A549 (cell line): ENCODE measurements around the gene SERPINF2. TPM values are rescaled to one million over a fixed set of nuclear protein-coding genes. Genes with fewer than 3 reads are reported as not detected.

Source experiments
- ATAC-seq, 2 experiments: fragments of 200-7000 bp in 1 of 2; fragments of >200 bp in 1 of 2; cut with Nextera tagmentation in 1 of 2; cut with Tn5 transposase in 1 of 2; 3 replicates each; pipeline versions ENCODE4 v1.8.0 to v1.9.1; 2018 to 2020; ENCODE audit warnings: mild to moderate bottlenecking in 1 of 2, moderate library complexity in 1 of 2
- CTCF ChIA-PET: fragments of 300-600 bp; sonication (Branson Sonifier 250); formaldehyde crosslinking; extraction: SDS; loops from one replicate; lab custom pipeline; 2021; ENCODE audit warnings: antibody characterized with exemption, inconsistent platforms; lab: Yijun Ruan, JAX
- POLR2A ChIA-PET: fragments of 350-600 bp; formaldehyde crosslinking; extraction: SDS; loops from one replicate; lab custom pipeline; 2021; ENCODE audit warnings: antibody characterized with exemption, inconsistent platforms; lab: Yijun Ruan, JAX
- DNase-seq, 2 experiments: peaks; one replicate each; pipeline versions ENCODE4 v3.0.0 to v3.0.0-alpha.2; 2011 to 2016; ENCODE audit warnings: low read depth in 1 of 2, low spot score in 1 of 2
- FAIRE-seq: peaks from 2 replicates; lab custom pipeline; 2011; peaks lifted over from hg19 to GRCh38; lab: Jason Lieb, UNC
- H3K27ac ChIP-seq, 2 experiments: fragments of >200 bp; sonication (Bioruptor Twin); formaldehyde crosslinking; 3 replicates each; pipeline ENCODE4 v1.5.1; 2016 to 2017
- H3K4me1 ChIP-seq: fragments of >200 bp; sonication (Bioruptor Twin); formaldehyde crosslinking; 3 replicates; pipeline ENCODE4 v1.6.1; 2016
- H3K4me2 ChIP-seq: fragments of >200 bp; sonication (Bioruptor Twin); formaldehyde crosslinking; 3 replicates; pipeline ENCODE4 v1.6.1; 2016
- H3K4me3 ChIP-seq: fragments of >200 bp; sonication (Bioruptor Twin); formaldehyde crosslinking; 3 replicates; pipeline ENCODE4 v1.5.1; 2016
- H3K9me3 ChIP-seq: fragments of >200 bp; sonication (Bioruptor Twin); formaldehyde crosslinking; 3 replicates; pipeline ENCODE4 v1.6.1; 2016
- ATOH8 ChIP-seq: fragments of 250-450 bp; sonication (Bioruptor Pico); IDR thresholded peaks from 2 replicates; pipeline ENCODE4 v1.5.0; 2020; ENCODE audit warnings: low read depth, mild to moderate bottlenecking, moderate library complexity
- CBX2 ChIP-seq: fragments of 200-600 bp; sonication (generic); IDR thresholded peaks from 2 replicates; pipeline ENCODE4 v1.6.1; 2016; ENCODE audit warnings: low read depth, mild to moderate bottlenecking, borderline replicate concordance
- CHD2 ChIP-seq: fragments of 150-350 bp; IDR thresholded peaks from 2 replicates; pipeline ENCODE4 v1.6.1; 2014; ENCODE audit warnings: low read length; ENCODE audit not compliant: partially characterized antibody
- CHD4 ChIP-seq: fragments of 200-600 bp; sonication (generic); IDR thresholded peaks from 2 replicates; pipeline ENCODE4 v1.6.1; 2016; ENCODE audit warnings: antibody characterized with exemption, mild to moderate bottlenecking, borderline replicate concordance
- E2F6 ChIP-seq: IDR thresholded peaks from 2 replicates; pipeline ENCODE4 v1.6.1; 2012; ENCODE audit warnings: low read depth, borderline replicate concordance
- FOSB ChIP-seq: fragments of 250-450 bp; sonication (Bioruptor Pico); IDR thresholded peaks from 2 replicates; pipeline ENCODE4 v1.5.0; 2020; ENCODE audit warnings: mild to moderate bottlenecking, moderate library complexity
- FOSL2 ChIP-seq, 2 experiments: fragments of 450-650 bp in 1 of 2; fragments of >200 bp in 1 of 2; sonication (Bioruptor Twin) in 1 of 2; formaldehyde crosslinking; IDR thresholded peaks; 2 replicates each; pipeline versions ENCODE4 v1.5.0 to v1.6.1; 2016 to 2020; ENCODE audit warnings: mild to moderate bottlenecking in 1 of 2, moderate library complexity in 1 of 2
- FOXS1 ChIP-seq: fragments of 250-450 bp; sonication (Bioruptor Pico); IDR thresholded peaks from 2 replicates; pipeline ENCODE4 v1.5.0; 2020; ENCODE audit warnings: mild to moderate bottlenecking, moderate library complexity
- GATA3 ChIP-seq: IDR thresholded peaks from 2 replicates; pipeline ENCODE4 v1.6.1; 2012; ENCODE audit warnings: borderline replicate concordance
- HMGXB4 ChIP-seq: fragments of 250-450 bp; sonication (Bioruptor Pico); IDR thresholded peaks from 2 replicates; pipeline ENCODE4 v1.5.0; 2021; ENCODE audit warnings: mild to moderate bottlenecking, moderate library complexity, borderline replicate concordance
- HOXA7 ChIP-seq: fragments of 250-450 bp; sonication (Bioruptor Pico); IDR thresholded peaks from 2 replicates; pipeline ENCODE4 v1.5.0; 2020; ENCODE audit warnings: mild to moderate bottlenecking, moderate library complexity
- JUN ChIP-seq, 2 experiments: fragments of >200 bp; sonication (Bioruptor Twin); formaldehyde crosslinking; IDR thresholded peaks; 2 replicates in 1 of 2; 3 replicates in 1 of 2; pipeline ENCODE4 v1.6.1; 2016 to 2017
- POLR2AphosphoS2 ChIP-seq: conservative IDR thresholded peaks from 2 replicates; pipeline ENCODE4 v1.6.1; 2012; ENCODE audit warnings: low read length, improper control_type of control experiment, inconsistent platforms
- RAD21 ChIP-seq, 2 experiments: fragments of >200 bp in 1 of 2; sonication (Bioruptor Twin) in 1 of 2; formaldehyde crosslinking in 1 of 2; IDR thresholded peaks in 1 of 2; conservative IDR thresholded peaks in 1 of 2; 2 replicates in 1 of 2; 3 replicates in 1 of 2; pipeline ENCODE4 v1.6.1; 2012 to 2018; ENCODE audit warnings: inconsistent platforms in 1 of 2
- RCOR1 ChIP-seq: fragments of 150-350 bp; IDR thresholded peaks from 2 replicates; pipeline ENCODE4 v1.6.1; 2014; ENCODE audit warnings: antibody characterized with exemption, low read length, low read depth
- REST ChIP-seq: fragments of 200-600 bp; sonication (generic); IDR thresholded peaks from 2 replicates; pipeline ENCODE4 v1.6.1; 2016; ENCODE audit warnings: antibody characterized with exemption, mild to moderate bottlenecking, moderate library complexity
- SMC3 ChIP-seq: fragments of >200 bp; sonication (Bioruptor Twin); formaldehyde crosslinking; IDR thresholded peaks from 3 replicates; pipeline ENCODE4 v1.6.1; 2018; ENCODE audit warnings: inconsistent platforms
- USF2 ChIP-seq: fragments of 450-650 bp; IDR thresholded peaks from 2 replicates; pipeline ENCODE4 v1.6.1; 2014; ENCODE audit warnings: antibody characterized with exemption
- ZC3H11A ChIP-seq: fragments of 450-650 bp; IDR thresholded peaks from 2 replicates; pipeline ENCODE4 v1.6.1; 2014; ENCODE audit warnings: antibody characterized with exemption, mild to moderate bottlenecking
- ZFP36 ChIP-seq: fragments of 450-650 bp; IDR thresholded peaks from 2 replicates; pipeline ENCODE4 v1.6.1; 2014; ENCODE audit warnings: borderline replicate concordance; ENCODE audit not compliant: partially characterized antibody
- ZNF302 ChIP-seq: fragments of 250-450 bp; sonication (Bioruptor Pico); IDR thresholded peaks from 2 replicates; pipeline ENCODE4 v1.9.0; 2021; ENCODE audit warnings: inconsistent platforms, mild to moderate bottlenecking, moderate library complexity
- ZSCAN20 ChIP-seq: fragments of 250-450 bp; sonication (Bioruptor Pico); IDR thresholded peaks from 2 replicates; pipeline ENCODE4 v1.8.0; 2022; ENCODE audit warnings: mild to moderate bottlenecking, moderate library complexity
- WGBS: methylation state at CpG from one replicate; pipeline ENCODE4 v1.1.6; 2017; ENCODE audit errors: missing lambda C conversion rate; 5-methylcytosine and 5-hydroxymethylcytosine counted together
- polyA plus RNA-seq, 4 experiments: library from polyadenylated mRNA; depleted of rRNA in 3 of 4; stranded (reverse); fragments of >200 nt; fragmentation: RNase III in 1 of 4; extraction: RNeasy Plus Mini Kit Qiagen cat#74134 plus additional on column Dnase treatment in 1 of 4; gene quantifications; 2 replicates in 3 of 4; 3 replicates in 1 of 4; pipeline ENCODE4 v1.2.3, GENCODE V29; 2011 to 2017

The SERPINF2 gene
- polyA plus RNA-seq, 2 of the 4 experiments (the other 2 are of a cell fraction), result 2.1 to 2.9 TPM

- Histone ChIP-seq H3K4me2 (no peak overlapping the region), H3K27ac (0 out of 6 replicates have a peak overlapping the region, but pooled peaks of 1 of the 2 experiments have one; percentile 14), H3K4me3 (no peak overlapping the region), H3K4me1 (peaks cover 6% of the 10 kb centered on the region; the same call in 1 of the 3 replicates), H3K9me3 (peaks cover 5% of the 10 kb centered on the region; the same call in 2 of the 3 replicates)
- 45% methylated on average over 2 of the region's 2 CpGs for WGBS
- no peak for DNase-seq
- TF ChIP-seq ZC3H11A (no peak), RCOR1 (no peak), GATA3 (no peak), FOXS1 (no peak), HMGXB4 (no peak), CHD4 (no peak), ZNF302 (CRISPR knock-in tag) (no peak), POLR2AphosphoS2 (no peak), USF2 (no peak), E2F6 (no peak), ZSCAN20 (CRISPR knock-in tag) (no peak), HOXA7 (CRISPR knock-in tag) (no peak), ATOH8 (CRISPR knock-in tag) (no peak), ZFP36 (no peak)
- peak; percentile 30 to 54; a peak in 4 of 6 replicates for ATAC-seq
- CTCF ChIA-PET, result interaction anchor here (0.7 to 2.1 kb wide), 4 partner anchors 11 to 407 kb away, joined by 3 to 9 read pairs (median 4); no protein-coding TSS in a partner anchor
- FAIRE-seq, result no peak
- POLR2A ChIA-PET, result no interaction called here
Observed at GRCh38 chr17:1743088-1743439, 393 bp downstream of the SERPINF2 start.

DNA sequence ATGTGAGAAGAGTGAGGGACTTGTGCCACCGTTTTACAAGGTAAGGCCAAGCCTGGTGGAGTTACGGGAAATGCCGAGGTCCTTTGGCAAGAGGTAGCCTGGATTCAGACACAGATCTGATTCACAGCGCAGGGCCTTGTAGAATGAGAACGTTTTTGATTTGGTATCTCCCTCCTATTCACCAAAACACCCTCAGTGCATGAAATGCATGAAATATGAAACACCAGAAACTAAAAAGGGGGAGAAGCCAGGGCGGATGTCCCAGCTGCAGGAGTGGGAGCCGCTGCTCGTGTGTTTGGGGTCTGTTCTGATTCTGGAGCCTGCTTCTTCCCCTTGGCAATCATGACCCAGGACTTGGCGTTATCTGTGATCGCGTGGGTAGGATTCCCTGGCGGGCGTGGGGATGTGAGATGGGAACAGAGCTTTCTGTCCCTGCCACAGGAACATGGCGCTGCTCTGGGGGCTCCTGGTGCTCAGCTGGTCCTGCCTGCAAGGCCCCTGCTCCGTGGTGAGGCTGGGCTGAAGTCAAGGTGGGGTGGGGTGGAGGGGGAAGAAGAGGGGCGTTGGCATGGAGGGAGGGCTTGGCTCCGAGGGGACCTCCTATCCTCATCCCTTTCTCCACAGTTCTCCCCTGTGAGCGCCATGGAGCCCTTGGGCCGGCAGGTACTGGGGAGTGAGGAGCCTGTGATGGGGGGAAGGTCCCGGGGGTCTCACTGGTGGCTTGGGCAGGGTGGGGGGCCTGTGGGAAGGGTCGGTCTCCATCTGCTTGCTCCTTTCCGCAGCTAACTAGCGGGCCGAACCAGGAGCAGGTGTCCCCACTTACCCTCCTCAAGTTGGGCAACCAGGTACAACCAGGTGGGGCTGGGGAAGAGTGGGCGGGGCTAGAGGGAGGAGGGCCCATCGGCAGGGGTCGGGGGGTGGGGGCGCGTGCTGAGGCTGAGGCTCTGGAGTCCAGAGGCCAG lies 2.2 kb downstream of the SERPINF2 start:
- FAIRE-seq (no peak), ATAC-seq (peak in 1 of 2 experiments; percentile 18; a peak in 3 of 6 replicates), DNase-seq (no peak)
- ChIA-PET CTCF (interaction anchor here (1.0 to 1.7 kb wide), 3 partner anchors 8 to 43 kb away, joined by 3 to 5 read pairs (median 3); no protein-coding TSS in a partner anchor), POLR2A (no interaction called here)
- no peak overlapping the region for H3K4me2 ChIP-seq
- peaks cover 15% of the 10 kb centered on the region for H3K9me3 ChIP-seq
- no peak overlapping the region for H3K4me3 ChIP-seq
- no peak overlapping the region for H3K27ac ChIP-seq
- 75% methylated on average over 27 of the region's 29 CpGs for WGBS
- no peak for TF ChIP-seq REST
- no peak for TF ChIP-seq FOSL2 (IDR thresholded peaks at IDR 0.05)
- TF ChIP-seq FOSL2 (CRISPR knock-in tag; IDR thresholded peaks at IDR 0.05), result no peak
- TF ChIP-seq CHD2, result no peak
- no peak for TF ChIP-seq FOSB (CRISPR knock-in tag)
- TF ChIP-seq JUN (IDR thresholded peaks at IDR 0.05), result no peak
- TF ChIP-seq ZC3H11A, result no peak
- TF ChIP-seq ZNF302 (CRISPR knock-in tag), result no peak
- TF ChIP-seq SMC3, result no peak
- TF ChIP-seq RAD21 (conservative IDR thresholded peaks at IDR 0.05 in 1 of 2, IDR thresholded peaks at IDR 0.05 in 1 of 2), result no peak
- TF ChIP-seq POLR2AphosphoS2, result no peak
- no peak for TF ChIP-seq CBX2
- TF ChIP-seq ATOH8 (CRISPR knock-in tag), result no peak
- H3K4me1 ChIP-seq, result peaks cover 6% of the 10 kb centered on the region; the same call in 1 of the 3 replicates
